ENCODE results near the gene RAB3A.
A peak's percentile ranks its signal among the peaks of the same experiment; 100 is the strongest.
"Not testable (repeated sequence)": the region's sequence is repeated elsewhere in the genome, so short reads cannot be mapped to it uniquely, and the experiment has no call there.

RAB3A gene

GRCh38 chr19:18167011-18167410, 36.8 kb downstream of the RAB3A start:
- DNase-seq: no peak

GRCh38 chr19:18165794-18166544, 37.9 kb downstream of the RAB3A start:
- no peak for DNase-seq

- no peak for DNase-seq
Measured at GRCh38 chr19:18164072-18164471, 39.8 kb downstream of the RAB3A start.

- DNase-seq: no peak
Measured at GRCh38 chr19:18161636-18162002, 42.2 kb downstream of the RAB3A start.

- DNase-seq: peak; percentile 82
Measured at GRCh38 chr19:18160971-18161635, 42.7 kb downstream of the RAB3A start.

- DNase-seq: no peak
Measured at GRCh38 chr19:18160493-18160970, 43.3 kb downstream of the RAB3A start.

- DNase-seq: no peak
Measured at GRCh38 chr19:18159810-18160209, 44.0 kb downstream of the RAB3A start.

- DNase-seq: not testable (repeated sequence)
Measured at GRCh38 chr19:18159059-18159616, 44.7 kb downstream of the RAB3A start.

- no peak for DNase-seq
Measured at GRCh38 chr19:18158467-18158866, 45.4 kb downstream of the RAB3A start.

- no peak for DNase-seq
Measured at GRCh38 chr19:18157465-18158063, 46.3 kb downstream of the RAB3A start.

GRCh38 chr19:18156841-18157464, 46.9 kb downstream of the RAB3A start:
- DNase-seq: no peak

- DNase-seq: no peak
Measured at GRCh38 chr19:18156268-18156667, 47.6 kb downstream of the RAB3A start.

GRCh38 chr19:18155095-18156087, 48.5 kb downstream of the RAB3A start:
- DNase-seq: no peak

GRCh38 chr19:18153556-18154134, 50.2 kb downstream of the RAB3A start:
- DNase-seq: peak; percentile 35

- peak; percentile 100 for DNase-seq
Measured at GRCh38 chr19:18152817-18153555, 50.9 kb downstream of the RAB3A start, which contains the start of gene PIK3R2. Gene PIK3R2, plus strand, starts transcription at chr19:18153163. Its CDS starts 2,717 bp downstream, at chr19:18155880.

GRCh38 chr19:18152442-18152816, 51.4 kb downstream of the RAB3A start:
- DNase-seq: peak; percentile 98

GRCh38 chr19:18150776-18151624, 52.8 kb downstream of the RAB3A start:
- no peak for DNase-seq

GRCh38 chr19:18149596-18149975, 54.3 kb downstream of the RAB3A start:
- no peak for DNase-seq

- DNase-seq: no peak
Measured at GRCh38 chr19:18147396-18147795, 56.4 kb downstream of the RAB3A start.

Measured in stimulated activated CD4-positive, alpha-beta T cell treated with anti-CD3 and anti-CD28 coated beads, Interleukin-4, amount 100 ng/mL, for 1 hour (primary cell).